HG03097 (cell line): Measurements from ENCODE around the gene SLC46A1.

Source experiments
- ATAC-seq: cut with Tn5 transposase; IDR thresholded peaks from one replicate; pipeline ENCODE4 v1.9.1; 2021; ENCODE audit not compliant: unreplicated experiment, low FRiP score

The SLC46A1 gene

GRCh38 chr17:28404812-28405570 lies 1.0 kb downstream of the SLC46A1 start:
- ATAC-seq: no peak

- ATAC-seq: no peak
These were observed 1.6 kb downstream of the SLC46A1 start for GRCh38 chr17:28404461-28404811.

DNA sequence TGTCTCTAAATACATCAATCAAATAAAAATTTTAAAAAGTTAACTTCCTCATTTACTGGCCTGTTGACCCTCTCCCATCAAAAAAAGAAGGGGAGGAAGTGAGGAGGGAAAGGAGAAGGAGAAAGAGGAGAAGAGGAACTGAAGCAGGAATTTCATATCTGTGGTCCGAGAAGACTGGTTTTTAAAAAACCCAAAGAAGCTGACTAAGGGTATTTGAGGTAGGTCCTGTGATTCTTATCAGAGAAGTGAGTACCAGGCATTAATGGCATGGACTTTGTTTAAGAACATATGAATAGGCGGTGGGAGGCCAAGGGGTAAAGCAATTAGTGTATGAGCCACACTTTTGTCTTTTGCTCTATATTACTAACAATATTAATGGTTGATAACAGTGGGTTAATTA lies 2.0 kb downstream of the SLC46A1 start:
- no peak for ATAC-seq

DNA sequence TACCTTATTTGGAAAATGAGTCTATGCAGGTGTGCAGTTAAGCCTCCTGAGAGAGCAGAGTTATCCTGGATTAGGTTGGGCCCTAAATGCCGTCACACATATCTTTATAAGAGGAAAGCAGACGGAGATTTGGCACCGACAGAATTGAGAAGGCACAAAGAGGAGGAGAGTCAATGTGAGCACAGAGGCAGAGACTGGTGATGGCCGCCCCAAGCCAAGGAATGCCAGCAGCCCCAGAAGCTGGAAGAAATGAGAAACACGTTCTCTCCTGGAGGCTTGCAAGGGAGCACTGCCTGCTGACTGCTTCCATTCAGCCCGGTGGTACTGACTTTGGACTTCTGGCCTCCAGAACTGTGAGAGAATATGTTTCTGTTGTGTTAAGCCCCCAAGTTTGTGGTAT lies 3.2 kb downstream of the SLC46A1 start:
- no peak for ATAC-seq

DNA sequence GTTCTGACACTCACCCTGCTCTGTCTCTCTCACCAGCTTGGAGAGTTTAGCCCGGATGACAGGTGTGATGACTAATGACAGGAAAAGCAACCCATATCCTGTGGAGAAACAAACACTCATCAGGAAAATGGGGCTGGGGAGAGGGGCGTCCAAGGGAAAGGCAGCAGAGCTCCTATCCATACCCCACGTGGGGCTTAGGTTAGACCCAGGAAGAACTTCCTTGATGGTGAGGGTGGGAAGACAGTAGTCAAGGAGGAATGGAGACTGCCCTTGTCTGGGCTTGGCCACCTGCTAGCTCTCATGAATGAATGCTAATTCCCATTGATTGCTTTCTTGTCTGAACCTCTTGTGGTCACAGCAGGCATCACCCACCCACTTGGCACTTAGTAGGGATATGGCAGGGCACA lies 3.8 kb downstream of the SLC46A1 start:
- no peak for ATAC-seq

- ATAC-seq: no peak
These were observed 6.2 kb downstream of the SLC46A1 start for GRCh38 chr17:28399808-28400207.

DNA sequence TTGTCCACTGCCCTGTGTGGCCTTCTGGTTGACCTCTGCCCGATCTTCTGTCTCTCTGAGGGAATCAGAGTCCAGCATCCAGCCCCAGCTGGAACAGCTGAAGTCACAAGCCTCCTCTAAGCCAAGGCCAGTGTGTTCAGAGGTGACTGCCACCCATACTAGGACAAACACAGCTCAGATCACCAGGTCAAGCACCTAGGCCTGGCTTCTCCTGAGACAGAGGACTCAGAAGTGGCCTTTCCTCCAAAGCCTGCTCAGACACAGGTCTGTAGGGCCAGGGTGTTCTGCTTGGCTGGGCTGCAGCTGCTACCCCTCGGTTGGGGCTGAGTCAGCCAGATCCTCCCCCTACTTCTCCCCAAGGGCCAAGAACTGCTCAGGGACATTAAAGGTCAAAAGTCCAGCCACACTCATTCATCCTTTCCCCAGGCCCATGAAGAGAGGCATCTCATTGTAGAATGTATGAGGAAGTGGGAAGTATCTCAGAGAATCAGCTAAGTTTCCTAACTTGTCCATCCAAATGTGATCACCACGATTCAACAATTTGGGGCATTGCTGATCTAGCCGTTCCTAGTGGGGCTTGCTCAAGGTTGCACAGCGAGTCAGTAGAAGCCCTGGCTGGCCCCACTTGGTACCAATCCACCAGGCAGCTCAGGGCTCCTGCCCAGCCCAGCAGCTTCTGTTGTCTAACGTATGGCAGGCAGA lies 7.6 kb downstream of the SLC46A1 start:
- no peak for ATAC-seq

DNA sequence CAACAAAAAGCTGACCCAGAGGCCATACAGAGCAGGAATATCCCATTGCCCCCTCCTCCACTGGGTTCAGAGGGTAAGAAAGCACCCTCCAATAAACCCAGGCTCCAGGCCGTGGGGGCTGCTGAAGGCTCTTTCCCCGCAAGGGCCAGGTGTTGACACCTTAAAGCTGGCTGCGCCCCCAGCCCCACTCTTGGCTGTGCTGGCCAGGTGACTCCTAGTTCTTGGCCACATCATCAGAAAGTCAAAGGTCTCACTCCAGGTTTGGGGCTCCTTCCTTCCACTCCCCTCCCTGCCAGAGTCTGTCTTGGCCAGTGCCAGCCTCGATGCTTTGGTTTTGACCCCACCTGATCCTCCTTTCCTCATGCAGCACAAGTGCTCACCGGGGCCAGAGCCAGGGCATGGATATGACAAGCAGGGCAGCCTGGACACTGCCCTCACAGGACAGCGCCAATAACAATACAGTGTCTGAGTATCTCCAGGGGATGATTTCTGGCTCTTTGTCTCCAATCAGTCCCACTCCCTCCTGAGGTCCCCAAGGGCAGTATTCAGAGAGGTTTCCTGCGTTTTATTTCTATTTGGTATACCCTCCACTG lies 8.2 kb downstream of the SLC46A1 start:
- ATAC-seq: no peak

DNA sequence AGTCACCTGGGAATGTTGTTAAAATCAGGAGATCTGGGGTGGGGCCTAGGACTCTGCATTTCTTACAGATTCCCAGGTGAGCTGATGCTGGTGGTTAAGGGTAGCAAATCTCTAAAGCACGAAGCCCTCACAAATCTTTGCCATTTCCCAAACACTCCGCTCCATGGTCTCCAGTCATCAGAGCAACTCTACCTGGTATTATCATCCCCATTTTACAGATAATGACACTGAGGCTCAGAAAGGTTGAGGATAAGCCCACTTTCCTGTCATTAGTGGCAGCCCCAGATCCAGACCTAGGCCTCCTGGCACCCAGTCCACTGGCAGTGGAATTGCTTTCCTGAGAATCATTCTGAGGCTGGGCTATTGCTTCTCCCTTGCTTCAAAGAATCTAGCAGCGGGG lies 8.7 kb downstream of the SLC46A1 start:
- ATAC-seq: no peak

DNA sequence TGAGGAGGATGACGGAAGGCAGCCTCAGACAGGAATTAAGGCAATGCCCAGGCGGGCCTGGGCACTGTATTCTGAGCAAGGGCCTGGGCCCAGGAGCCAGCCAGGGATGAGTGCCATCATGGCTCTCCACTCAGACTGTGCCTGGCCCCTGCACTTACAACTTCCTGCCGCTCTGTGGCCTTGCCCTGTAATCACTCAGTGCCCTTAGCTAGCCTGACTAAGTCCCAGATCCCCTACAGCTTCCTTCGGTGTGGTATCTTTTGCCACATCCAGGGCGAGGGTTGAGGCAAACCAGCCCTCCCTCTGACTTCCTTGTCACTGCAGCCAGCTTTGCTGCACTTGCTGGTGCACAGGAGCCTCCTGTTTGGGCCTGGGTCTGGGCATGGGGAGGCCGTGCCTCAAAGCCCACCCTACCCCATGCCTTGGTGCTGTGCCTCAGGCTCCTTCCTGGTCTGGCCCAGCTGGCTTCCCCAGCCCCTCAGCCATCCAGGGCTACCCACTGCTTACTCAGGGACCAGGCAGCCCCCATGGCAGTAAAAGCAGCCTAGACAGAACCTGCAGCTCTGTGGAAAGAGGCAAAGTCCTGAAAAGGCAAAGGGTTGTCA lies 9.3 kb downstream of the SLC46A1 start:
- no peak for ATAC-seq

DNA sequence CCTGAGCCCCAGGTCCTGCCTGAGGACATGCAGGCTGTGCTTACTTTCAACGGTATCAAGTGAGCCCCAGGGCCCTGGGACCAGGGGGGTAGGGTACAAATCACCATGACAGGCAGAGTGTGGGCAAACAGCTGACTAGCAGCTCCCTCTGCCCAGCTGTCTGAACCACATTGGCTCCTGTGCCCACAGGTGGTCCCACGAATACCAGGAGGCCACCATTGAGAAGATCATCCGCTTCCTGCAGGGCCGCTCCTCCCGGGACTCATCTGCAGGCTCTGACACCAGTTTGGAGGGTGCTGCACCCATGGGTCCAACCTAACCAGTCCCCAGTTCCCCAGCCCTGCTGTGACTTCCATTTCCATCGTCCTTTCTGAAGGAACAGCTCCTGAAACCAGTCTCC lies 10.0 kb downstream of the SLC46A1 start:
- no peak for ATAC-seq

DNA sequence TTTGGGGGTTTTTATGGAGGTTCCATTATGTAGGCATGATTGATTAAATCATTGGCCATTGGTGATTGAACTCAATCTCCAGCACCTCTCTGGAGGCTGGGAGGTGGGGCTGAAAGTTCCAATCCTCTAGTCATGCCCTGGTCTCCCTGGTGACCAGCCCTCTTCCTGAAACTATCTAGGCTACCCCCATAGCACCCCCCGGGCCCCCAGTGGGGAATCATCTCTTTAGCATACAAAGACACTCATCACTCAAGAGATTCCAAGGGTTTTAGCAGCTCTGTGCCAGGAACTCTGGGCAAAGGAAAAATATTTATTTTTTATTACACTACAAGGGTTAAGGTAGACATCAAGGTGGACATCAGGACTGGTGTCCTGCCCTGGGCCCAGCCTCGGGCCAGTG lies 10.6 kb downstream of the SLC46A1 start:
- no peak for ATAC-seq

- ATAC-seq: no peak
These were observed 11.5 kb downstream of the SLC46A1 start for GRCh38 chr17:28394337-28395116.

DNA sequence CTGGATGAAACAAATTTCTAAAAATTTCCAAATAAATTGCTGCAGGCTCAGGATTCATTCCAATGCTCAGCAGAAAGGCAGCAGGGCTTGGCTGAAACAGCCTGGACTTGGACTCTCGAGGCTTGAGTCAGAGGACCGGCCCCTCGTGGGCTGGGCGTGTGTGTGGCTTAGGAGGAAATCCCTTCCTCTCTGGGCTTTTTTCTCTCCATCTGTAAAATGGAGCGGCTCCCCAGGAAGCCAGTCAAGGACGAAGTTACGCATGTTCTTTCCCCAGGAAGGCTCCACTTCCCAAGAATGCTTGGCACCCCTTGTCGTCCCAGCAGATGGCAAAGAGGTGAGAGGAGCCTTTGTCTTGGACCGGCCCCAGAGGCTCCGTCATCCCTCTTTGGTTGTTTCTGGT lies 13.5 kb downstream of the SLC46A1 start:
- ATAC-seq: no peak

- no peak for ATAC-seq
These were observed 14.6 kb downstream of the SLC46A1 start for GRCh38 chr17:28391401-28391800.

DNA sequence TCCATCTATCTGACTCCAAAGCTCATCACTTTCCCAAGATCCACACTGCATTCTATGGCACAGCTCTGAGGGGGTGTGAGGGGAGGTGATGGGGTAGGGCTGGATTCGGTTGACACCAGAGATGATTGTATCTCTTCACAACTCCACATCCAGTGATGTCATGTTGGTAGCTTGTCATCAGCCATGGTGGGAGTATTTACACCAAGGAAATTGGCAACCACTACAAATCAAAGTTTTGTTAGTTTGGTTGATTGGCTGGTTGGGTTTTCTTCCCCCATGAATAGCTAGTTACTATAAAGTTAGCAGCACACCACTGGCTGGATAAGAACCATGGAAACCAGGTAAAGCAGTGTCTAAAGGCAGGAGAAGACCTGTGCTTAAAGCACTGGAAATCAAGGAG lies 15.0 kb downstream of the SLC46A1 start:
- no peak for ATAC-seq

DNA sequence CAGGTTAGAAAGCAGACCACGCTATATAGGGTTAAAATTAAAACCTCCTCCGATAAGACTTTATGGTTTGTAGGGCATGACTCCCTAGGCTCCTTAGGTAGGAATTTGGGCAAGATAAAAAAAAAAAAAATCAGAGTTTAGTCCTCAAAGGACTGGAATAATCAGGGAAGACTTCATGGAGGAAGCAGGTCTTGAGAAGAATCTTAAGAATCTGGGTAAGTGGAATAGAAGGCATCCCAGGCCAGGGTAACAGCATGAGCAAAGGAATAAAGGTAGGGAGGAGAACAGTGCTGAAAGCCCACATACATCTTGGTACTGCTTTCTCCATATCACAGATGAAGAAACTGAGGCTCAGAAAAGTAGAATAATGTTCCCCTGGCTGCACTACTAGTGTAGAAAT lies 15.4 kb downstream of the SLC46A1 start:
- ATAC-seq: no peak

DNA sequence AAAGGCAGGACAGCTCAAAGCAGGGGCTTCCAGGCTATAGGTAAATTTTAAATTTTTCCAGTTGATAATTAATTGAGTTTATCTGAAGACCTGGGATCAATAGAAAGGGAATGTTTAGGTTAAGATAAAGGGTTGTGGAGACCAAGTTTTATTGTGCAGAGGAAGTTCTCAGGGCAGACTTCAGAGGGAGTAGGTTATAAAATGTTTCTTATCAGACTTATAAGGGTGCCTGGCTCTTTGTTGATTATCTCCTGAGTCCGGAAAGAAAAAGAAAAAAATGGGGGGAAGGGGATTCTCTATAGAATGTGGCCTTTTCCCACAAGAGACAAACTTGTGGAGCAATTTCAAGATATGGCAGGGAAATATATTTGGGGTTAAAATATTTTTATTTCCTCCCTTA lies 15.9 kb downstream of the SLC46A1 start:
- no peak for ATAC-seq

GRCh38 chr17:28388106-28388505 lies 17.9 kb downstream of the SLC46A1 start:
- no peak for ATAC-seq

DNA sequence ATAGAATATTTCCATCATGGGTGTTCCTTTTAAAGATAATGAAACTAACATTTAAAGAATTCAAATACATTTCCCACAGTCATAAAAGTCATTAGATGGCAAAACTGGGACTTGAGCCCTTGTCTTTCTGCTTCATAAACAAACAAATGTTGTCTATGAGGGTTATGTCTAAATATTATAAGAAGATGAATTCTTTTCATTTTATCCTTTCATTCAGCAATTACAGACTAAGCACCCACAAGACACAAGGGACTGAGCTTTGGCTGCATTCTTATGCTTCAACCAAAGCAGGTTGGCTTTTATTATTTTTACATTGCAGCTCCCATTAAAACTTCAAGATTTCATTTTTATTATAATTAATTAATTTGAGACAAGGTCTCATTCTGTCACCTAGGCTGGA lies 19.6 kb downstream of the SLC46A1 start:
- no peak for ATAC-seq

GRCh38 chr17:28385406-28385805 lies 20.6 kb downstream of the SLC46A1 start:
- ATAC-seq: no peak
